Measurements from ENCODE around the gene RAB11A.

The RAB11A gene

GRCh38 chr15:65913631-65914199 is 44.4 kb downstream of the RAB11A start:
- TF ChIP-seq, protein P1, sequence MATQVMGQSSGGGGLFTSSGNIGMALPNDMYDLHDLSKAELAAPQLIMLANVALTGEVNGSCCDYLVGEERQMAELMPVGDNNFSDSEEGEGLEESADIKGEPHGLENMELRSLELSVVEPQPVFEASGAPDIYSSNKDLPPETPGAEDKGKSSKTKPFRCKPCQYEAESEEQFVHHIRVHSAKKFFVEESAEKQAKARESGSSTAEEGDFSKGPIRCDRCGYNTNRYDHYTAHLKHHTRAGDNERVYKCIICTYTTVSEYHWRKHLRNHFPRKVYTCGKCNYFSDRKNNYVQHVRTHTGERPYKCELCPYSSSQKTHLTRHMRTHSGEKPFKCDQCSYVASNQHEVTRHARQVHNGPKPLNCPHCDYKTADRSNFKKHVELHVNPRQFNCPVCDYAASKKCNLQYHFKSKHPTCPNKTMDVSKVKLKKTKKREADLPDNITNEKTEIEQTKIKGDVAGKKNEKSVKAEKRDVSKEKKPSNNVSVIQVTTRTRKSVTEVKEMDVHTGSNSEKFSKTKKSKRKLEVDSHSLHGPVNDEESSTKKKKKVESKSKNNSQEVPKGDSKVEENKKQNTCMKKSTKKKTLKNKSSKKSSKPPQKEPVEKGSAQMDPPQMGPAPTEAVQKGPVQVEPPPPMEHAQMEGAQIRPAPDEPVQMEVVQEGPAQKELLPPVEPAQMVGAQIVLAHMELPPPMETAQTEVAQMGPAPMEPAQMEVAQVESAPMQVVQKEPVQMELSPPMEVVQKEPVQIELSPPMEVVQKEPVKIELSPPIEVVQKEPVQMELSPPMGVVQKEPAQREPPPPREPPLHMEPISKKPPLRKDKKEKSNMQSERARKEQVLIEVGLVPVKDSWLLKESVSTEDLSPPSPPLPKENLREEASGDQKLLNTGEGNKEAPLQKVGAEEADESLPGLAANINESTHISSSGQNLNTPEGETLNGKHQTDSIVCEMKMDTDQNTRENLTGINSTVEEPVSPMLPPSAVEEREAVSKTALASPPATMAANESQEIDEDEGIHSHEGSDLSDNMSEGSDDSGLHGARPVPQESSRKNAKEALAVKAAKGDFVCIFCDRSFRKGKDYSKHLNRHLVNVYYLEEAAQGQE (IDR thresholded peaks at IDR 0.05; ENCODE audit: insufficient replicate concordance, low read depth): no peak
- TF ChIP-seq GABPA (IDR thresholded peaks at IDR 0.05; ENCODE audit: low read depth) (no peak), POLR2AphosphoS5 (IDR thresholded peaks at IDR 0.05; ENCODE audit: low read depth) (no peak), SPI1 (IDR thresholded peaks at IDR 0.05; ENCODE audit: borderline replicate concordance, low read depth) (no peak)
- TF ChIP-seq, protein P2, sequence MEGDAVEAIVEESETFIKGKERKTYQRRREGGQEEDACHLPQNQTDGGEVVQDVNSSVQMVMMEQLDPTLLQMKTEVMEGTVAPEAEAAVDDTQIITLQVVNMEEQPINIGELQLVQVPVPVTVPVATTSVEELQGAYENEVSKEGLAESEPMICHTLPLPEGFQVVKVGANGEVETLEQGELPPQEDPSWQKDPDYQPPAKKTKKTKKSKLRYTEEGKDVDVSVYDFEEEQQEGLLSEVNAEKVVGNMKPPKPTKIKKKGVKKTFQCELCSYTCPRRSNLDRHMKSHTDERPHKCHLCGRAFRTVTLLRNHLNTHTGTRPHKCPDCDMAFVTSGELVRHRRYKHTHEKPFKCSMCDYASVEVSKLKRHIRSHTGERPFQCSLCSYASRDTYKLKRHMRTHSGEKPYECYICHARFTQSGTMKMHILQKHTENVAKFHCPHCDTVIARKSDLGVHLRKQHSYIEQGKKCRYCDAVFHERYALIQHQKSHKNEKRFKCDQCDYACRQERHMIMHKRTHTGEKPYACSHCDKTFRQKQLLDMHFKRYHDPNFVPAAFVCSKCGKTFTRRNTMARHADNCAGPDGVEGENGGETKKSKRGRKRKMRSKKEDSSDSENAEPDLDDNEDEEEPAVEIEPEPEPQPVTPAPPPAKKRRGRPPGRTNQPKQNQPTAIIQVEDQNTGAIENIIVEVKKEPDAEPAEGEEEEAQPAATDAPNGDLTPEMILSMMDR (IDR thresholded peaks at IDR 0.05; ENCODE audit: insufficient read depth, low read length): no peak
- no peak for DNase-seq (ENCODE audit: low read depth in 1 of 2, low spot score in 1 of 2)
- Histone ChIP-seq H3K27me3 (ENCODE audit: insufficient read depth, poor library complexity, severe bottlenecking) (no peaks in the 10 kb centered on the region), H3K27ac (replicated peaks) (no peak overlapping the region), H3K4me3 (replicated peaks; ENCODE audit: insufficient read depth, low read length) (no peak overlapping the region)

DNA sequence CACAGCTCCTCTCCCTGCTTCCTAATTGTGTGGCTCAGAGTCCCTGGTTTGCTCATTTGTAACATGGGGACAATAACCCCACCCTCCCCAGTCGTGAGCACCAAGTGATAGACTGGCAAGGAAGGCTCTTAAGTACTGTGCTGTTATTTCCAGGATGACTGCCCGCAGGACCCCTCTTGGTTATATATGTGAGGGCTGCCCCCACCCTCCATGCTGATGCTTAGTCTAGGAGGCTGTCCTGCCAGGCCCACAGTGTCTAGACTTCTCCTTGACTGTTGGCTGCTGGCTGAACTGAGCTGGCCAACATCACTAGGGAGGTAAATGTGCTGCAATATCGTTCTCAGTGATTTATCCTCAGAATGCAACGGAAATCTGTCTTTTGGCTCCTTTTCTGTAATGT is 45.1 kb downstream of the RAB11A start:
- DNase-seq (ENCODE audit: low read depth in 1 of 2, low spot score in 1 of 2): no peak
- no peaks in the 10 kb centered on the region for H3K27me3 ChIP-seq (ENCODE audit: insufficient read depth, poor library complexity, severe bottlenecking)
- no peak overlapping the region for H3K4me3 ChIP-seq (replicated peaks; ENCODE audit: insufficient read depth, low read length)
- TF ChIP-seq SPI1 (IDR thresholded peaks at IDR 0.05; ENCODE audit: borderline replicate concordance, low read depth): no peak
- TF ChIP-seq, protein P1 (IDR thresholded peaks at IDR 0.05; ENCODE audit: insufficient replicate concordance, low read depth): no peak
- TF ChIP-seq GABPA (IDR thresholded peaks at IDR 0.05; ENCODE audit: low read depth): no peak
- no peak for TF ChIP-seq POLR2AphosphoS5 (IDR thresholded peaks at IDR 0.05; ENCODE audit: low read depth)
- TF ChIP-seq, protein P2 (IDR thresholded peaks at IDR 0.05; ENCODE audit: insufficient read depth, low read length): no peak
- no peak overlapping the region for H3K27ac ChIP-seq (replicated peaks)

DNA sequence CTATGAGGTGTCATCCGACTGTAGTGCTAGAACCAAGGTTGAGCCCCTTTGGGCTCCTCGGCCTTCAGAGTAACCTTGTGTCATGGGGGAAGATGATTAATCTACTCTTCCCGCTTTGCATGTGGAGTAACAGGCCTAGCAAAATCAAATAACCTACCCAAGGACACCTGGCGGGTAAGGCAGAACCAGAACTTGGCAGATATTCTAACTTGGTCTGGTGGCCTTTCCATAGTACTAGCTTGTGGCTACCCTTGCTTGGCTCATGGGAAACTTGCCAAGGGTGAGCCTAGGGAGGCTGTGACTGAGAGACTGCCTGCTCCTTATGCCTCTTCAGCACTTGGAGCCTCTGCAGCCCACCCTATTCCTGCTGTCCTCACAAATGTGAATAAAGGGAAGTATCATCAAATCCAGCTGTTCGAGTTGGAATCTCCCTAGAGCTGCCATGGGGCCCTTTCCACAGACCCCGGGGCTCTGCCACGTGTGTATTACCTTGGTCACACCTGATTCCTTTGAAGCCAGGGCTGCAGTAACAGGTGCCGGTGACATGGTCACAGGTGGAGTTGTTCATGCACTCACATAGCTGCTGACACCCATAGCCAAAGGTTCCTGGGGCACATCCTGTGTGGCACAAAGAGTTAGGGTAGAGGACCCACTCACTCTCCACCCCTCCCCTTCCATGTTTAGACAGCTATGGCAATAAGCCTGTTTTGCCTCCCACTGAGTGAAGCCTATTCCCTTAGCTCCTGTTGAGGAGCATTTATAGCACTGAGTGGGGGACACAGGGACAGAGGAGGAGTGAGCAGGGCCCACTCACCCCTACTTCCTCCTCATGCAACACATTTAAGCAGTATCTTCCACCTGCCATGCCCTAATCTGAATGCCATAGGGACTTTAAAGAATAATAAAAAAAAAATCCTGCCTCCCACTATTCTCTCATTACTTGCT is 46.0 kb downstream of the RAB11A start:
- H3K4me3 ChIP-seq (replicated peaks; ENCODE audit: insufficient read depth, low read length): no peak overlapping the region
- H3K27ac ChIP-seq (replicated peaks): no peak overlapping the region
- no peaks in the 10 kb centered on the region for H3K27me3 ChIP-seq (ENCODE audit: insufficient read depth, poor library complexity, severe bottlenecking)
- TF ChIP-seq, protein P2 (IDR thresholded peaks at IDR 0.05; ENCODE audit: insufficient read depth, low read length): no peak
- TF ChIP-seq SPI1 (IDR thresholded peaks at IDR 0.05; ENCODE audit: borderline replicate concordance, low read depth): no peak
- no peak for TF ChIP-seq GABPA (IDR thresholded peaks at IDR 0.05; ENCODE audit: low read depth)
- TF ChIP-seq, protein P1 (IDR thresholded peaks at IDR 0.05; ENCODE audit: insufficient replicate concordance, low read depth): no peak
- TF ChIP-seq POLR2AphosphoS5 (IDR thresholded peaks at IDR 0.05; ENCODE audit: low read depth): no peak
- DNase-seq (ENCODE audit: low read depth in 1 of 2, low spot score in 1 of 2): no peak

Measured in HL-60 (cell line).